M059J (cell line): ENCODE measurements around the gene CDKAL1. TPM values are rescaled to one million over a fixed set of nuclear protein-coding genes. Genes with fewer than 3 reads are reported as not detected.
"Not testable (repeated sequence)": the region's sequence is repeated elsewhere in the genome, so short reads cannot be mapped to it uniquely, and the experiment has no call there.

Experiments
- DNase-seq: peaks from one replicate; pipeline ENCODE4 v3.0.0-alpha.2; 2012; ENCODE audit warnings: low read depth
- total RNA-seq: library from RNA; depleted of rRNA; stranded (reverse); fragments of >200 nt; shearing (Covaris generic); gene quantifications from 2 replicates; pipeline ENCODE4 v1.2.3, GENCODE V29; 2014; rRNA removed

CDKAL1 gene
- 25.7 and 36.4 TPM in 2 replicates for total RNA-seq

- DNase-seq = peak; percentile 95
These were observed at the start of gene CDKAL1 for GRCh38 chr6:20534295-20535262. Gene CDKAL1, plus strand, starts transcription at chr6:20534457. Its CDS starts 11,894 bp downstream, at chr6:20546351.

- DNase-seq = no peak
These were observed 47.6 kb upstream of the CDKAL1 start for GRCh38 chr6:20486641-20487040.

GRCh38 chr6:20487669-20488375 is 46.4 kb upstream of the CDKAL1 start:
- DNase-seq = peak; percentile 50

- DNase-seq = no peak
These were observed 43.7 kb upstream of the CDKAL1 start for GRCh38 chr6:20490591-20490990.

- no peak for DNase-seq
These were observed 42.2 kb upstream of the CDKAL1 start for GRCh38 chr6:20492099-20492498.

- peak; percentile 83 for DNase-seq
These were observed 36.8 kb upstream of the CDKAL1 start for GRCh38 chr6:20497216-20498040.

- DNase-seq = no peak
These were observed 36.2 kb upstream of the CDKAL1 start for GRCh38 chr6:20498041-20498385.

GRCh38 chr6:20509212-20509611 is 25.0 kb upstream of the CDKAL1 start:
- DNase-seq = no peak

- DNase-seq = no peak
These were observed 22.4 kb upstream of the CDKAL1 start for GRCh38 chr6:20511852-20512251.

GRCh38 chr6:20525208-20525607 is 9.0 kb upstream of the CDKAL1 start:
- not testable (repeated sequence) for DNase-seq

GRCh38 chr6:20529086-20529448 is 5.2 kb upstream of the CDKAL1 start:
- DNase-seq = peak; percentile 73

GRCh38 chr6:20532881-20533280 is 1.4 kb upstream of the CDKAL1 start:
- no peak for DNase-seq

GRCh38 chr6:20533746-20534294 is 437 bp upstream of the CDKAL1 start:
- DNase-seq = no peak

- DNase-seq = no peak
These were observed 3.9 kb downstream of the CDKAL1 start for GRCh38 chr6:20538131-20538662.

- no peak for DNase-seq
These were observed 4.7 kb downstream of the CDKAL1 start for GRCh38 chr6:20538907-20539306.

- no peak for DNase-seq
These were observed 5.1 kb downstream of the CDKAL1 start for GRCh38 chr6:20539387-20539786.

GRCh38 chr6:20540683-20541082 is 6.4 kb downstream of the CDKAL1 start:
- peak; percentile 42 for DNase-seq

GRCh38 chr6:20541382-20541781 is 7.1 kb downstream of the CDKAL1 start:
- no peak for DNase-seq

- DNase-seq = peak; percentile 83
These were observed 8.8 kb downstream of the CDKAL1 start for GRCh38 chr6:20542927-20543602.

- no peak for DNase-seq
These were observed 14.0 kb downstream of the CDKAL1 start for GRCh38 chr6:20548264-20548663.

GRCh38 chr6:20549398-20549797 is 15.1 kb downstream of the CDKAL1 start:
- not testable (repeated sequence) for DNase-seq
